Gastroesophageal sphincter (tissue), 4 donors: Measurements from ENCODE around the gene WASF3. TPM values are rescaled to one million over a fixed set of nuclear protein-coding genes. Genes with fewer than 3 reads are reported as not detected.

Experiments used
- ATAC-seq: fragments of 150-250 bp; one replicate; pipeline ENCODE4 v1.9.1; 2016; ENCODE audit warnings: mild to moderate bottlenecking, moderate library complexity
- H3K27ac ChIP-seq, 4 donors: fragments of 200-600 bp; sonication (generic) in 3 of 4; 1 replicate in 3 of 4; 2 replicates in 1 of 4; pipeline ENCODE4 v1.5.1; 2016 to 2019
- H3K27me3 ChIP-seq: fragments of 200-600 bp; sonication (generic); one replicate; pipeline ENCODE4 v1.5.1; 2019
- H3K36me3 ChIP-seq, 2 donors: fragments of 200-600 bp; sonication (generic); one replicate each; pipeline ENCODE4 v1.5.1; 2019; ENCODE audit warnings: control low read depth in 1 of 2
- H3K4me1 ChIP-seq, 3 donors: fragments of 200-600 bp; sonication (generic); 1 replicate in 2 of 3; 2 replicates in 1 of 3; pipeline ENCODE4 v1.5.1; 2016 to 2019; ENCODE audit warnings: control low read depth in 2 of 3
- H3K4me3 ChIP-seq, 2 donors: fragments of 200-600 bp; sonication (generic); one replicate each; pipeline ENCODE4 v1.5.1; 2019; ENCODE audit warnings: mild to moderate bottlenecking in 1 of 2, moderate library complexity in 1 of 2
- H3K9me3 ChIP-seq, 3 donors: fragments of 200-600 bp; sonication (generic); one replicate each; pipeline ENCODE4 v1.5.1; 2017 to 2019; ENCODE audit warnings: control low read depth in 2 of 3
- CTCF ChIP-seq, 4 experiments: fragments of 200-600 bp in 2 of 4; fragments of 450-650 bp in 2 of 4; sonication (generic) in 1 of 4; IDR thresholded peaks; one replicate each; pipeline ENCODE4 v1.5.1; 2017 to 2019; ENCODE audit warnings: antibody characterized with exemption in 4 of 4, mild to moderate bottlenecking in 2 of 4, moderate library complexity in 2 of 4
- EP300 ChIP-seq: sonication (generic); formaldehyde crosslinking; IDR thresholded peaks from one replicate; pipeline ENCODE4 v1.6.1; 2017; ENCODE audit warnings: antibody characterized with exemption, mild to moderate bottlenecking
- POLR2A ChIP-seq, 2 donors: fragments of 450-650 bp; IDR thresholded peaks; one replicate each; pipeline ENCODE4 v1.6.1; 2017; ENCODE audit warnings: antibody characterized with exemption in 2 of 2, mild to moderate bottlenecking in 2 of 2, moderate library complexity in 1 of 2
- POLR2AphosphoS5 ChIP-seq: sonication (generic); formaldehyde crosslinking; IDR thresholded peaks from one replicate; pipeline ENCODE4 v1.6.1; 2017; ENCODE audit warnings: antibody characterized with exemption
- WGBS, 2 donors: methylation state at CpG; one replicate each; pipeline ENCODE4 v1.1.5; 2018; ENCODE audit warnings: low coverage in 1 of 2; 5-methylcytosine and 5-hydroxymethylcytosine counted together
- total RNA-seq, 4 donors: library from RNA; depleted of rRNA; stranded (reverse); fragments of >200 nt; gene quantifications; one replicate each; pipeline ENCODE4 v1.1.0, GENCODE V29; 2016

WASF3 gene
- total RNA-seq, 4 donors from 2014 or later = 13.7 to 19.0 (median 18.7) TPM

DNA sequence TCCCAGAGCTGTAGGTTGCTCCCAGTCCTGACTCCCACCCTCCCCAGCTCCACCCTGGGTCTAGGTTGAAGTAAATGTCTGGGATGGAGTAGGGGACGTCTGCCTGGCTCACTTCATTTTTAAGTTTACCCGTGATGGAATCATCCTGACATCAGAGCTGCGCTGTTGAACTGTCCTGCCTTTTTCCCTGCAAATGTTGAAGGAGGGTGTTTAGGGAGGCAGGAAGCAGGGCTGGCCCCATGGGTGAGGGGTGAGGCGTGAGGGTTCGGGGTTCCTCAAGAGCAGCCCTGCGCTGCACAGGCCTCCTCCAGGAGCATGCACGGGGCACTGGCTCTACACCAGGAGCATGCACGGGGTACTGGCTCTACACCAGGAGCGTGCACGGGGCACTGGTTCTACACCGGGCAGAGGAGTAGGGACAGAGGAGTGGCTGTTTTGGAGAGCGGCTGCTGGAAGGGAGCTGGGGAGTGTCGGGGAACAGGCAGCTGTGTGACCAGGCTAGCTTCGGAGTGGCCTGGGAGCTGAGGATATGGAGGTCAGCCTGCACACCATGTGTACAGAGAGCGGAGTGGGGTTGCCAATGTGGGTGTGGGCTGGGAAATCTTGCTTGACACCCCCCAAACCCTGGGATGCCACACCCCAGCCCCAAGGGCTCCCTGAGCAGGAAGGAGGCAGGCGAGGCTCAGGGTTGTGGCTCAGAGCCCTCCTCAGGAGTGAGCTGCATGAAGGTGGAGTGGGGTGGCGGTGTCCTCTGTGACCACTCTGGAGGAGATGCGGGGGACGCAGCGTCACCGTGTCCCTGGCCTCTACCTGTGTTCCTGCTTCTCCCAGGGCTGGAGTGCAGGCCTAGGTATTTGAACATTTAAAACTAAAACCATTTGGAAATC, 139.8 kb downstream of the WASF3 start:
- no peak for ATAC-seq
- 87 to 90% methylated on average over 2 to 12 of the region's 21 CpGs for WGBS, 2 donors
- TF ChIP-seq POLR2A (IDR thresholded peaks at IDR 0.05) (no peak), CTCF (IDR thresholded peaks at IDR 0.05) (no peak), POLR2AphosphoS5 (no peak), EP300 (no peak)

GRCh38 chr13:26698392-26699196, 141.1 kb downstream of the WASF3 start:
- 12 to 20% methylated on average over 19 to 24 of the region's 29 CpGs for WGBS, 2 donors
- H3K4me3 ChIP-seq = peak overlapping the region in 1 of 2 donors; percentile 16

More for the DNA sequence above, 139.8 kb downstream of the WASF3 start:
- Histone ChIP-seq H3K4me1 (peaks cover 0 to 4% (median 0%) of the 10 kb centered on the region in 3 donors), H3K27me3 (no peaks in the 10 kb centered on the region), H3K27ac (no peak overlapping the region), H3K9me3 (no peaks in the 10 kb centered on the region), H3K4me3 (no peak overlapping the region), H3K36me3 (no peaks in the 10 kb centered on the region)

DNA sequence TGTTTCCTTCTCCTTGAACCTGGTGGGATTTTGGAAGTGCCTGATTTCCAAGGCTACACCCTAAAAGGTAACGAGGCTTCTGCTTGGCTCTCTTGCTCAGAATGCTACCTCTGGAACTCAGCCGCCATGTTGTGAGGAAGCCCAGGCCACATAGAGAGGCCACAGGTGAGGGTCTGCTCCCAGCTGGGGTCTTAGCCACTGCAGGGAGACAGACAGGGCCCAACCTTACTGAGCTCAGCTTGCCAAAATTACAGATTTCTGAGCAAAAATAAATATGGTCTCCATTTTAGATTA, 141.7 kb downstream of the WASF3 start:
- WGBS, 2 donors = 100% methylated on average over 1 of the region's 2 CpGs; no CpG with 5 or more reads in 1 of the 2 donors
- TF ChIP-seq CTCF (IDR thresholded peaks at IDR 0.05) (no peak), POLR2A (IDR thresholded peaks at IDR 0.05) (no peak), POLR2AphosphoS5 (no peak), EP300 (no peak)
- no peak for ATAC-seq
- H3K27me3 ChIP-seq = no peaks in the 10 kb centered on the region
- peaks cover 0 to 4% (median 0%) of the 10 kb centered on the region in 3 donors for H3K4me1 ChIP-seq
- no peak overlapping the region for H3K4me3 ChIP-seq
- no peaks in the 10 kb centered on the region for H3K36me3 ChIP-seq
- H3K27ac ChIP-seq = no peak overlapping the region
- H3K9me3 ChIP-seq = no peaks in the 10 kb centered on the region

More at GRCh38 chr13:26698392-26699196, 141.1 kb downstream of the WASF3 start:
- Histone ChIP-seq H3K27ac (no peak overlapping the region), H3K27me3 (no peaks in the 10 kb centered on the region), H3K4me1 (peaks cover 0 to 4% (median 0%) of the 10 kb centered on the region in 3 donors), H3K9me3 (no peaks in the 10 kb centered on the region), H3K36me3 (no peaks in the 10 kb centered on the region)
- TF ChIP-seq CTCF (IDR thresholded peaks at IDR 0.05) (peak; percentile 94 to 98 (median 96)), POLR2AphosphoS5 (no peak)
- peak; percentile 89 for ATAC-seq

DNA sequence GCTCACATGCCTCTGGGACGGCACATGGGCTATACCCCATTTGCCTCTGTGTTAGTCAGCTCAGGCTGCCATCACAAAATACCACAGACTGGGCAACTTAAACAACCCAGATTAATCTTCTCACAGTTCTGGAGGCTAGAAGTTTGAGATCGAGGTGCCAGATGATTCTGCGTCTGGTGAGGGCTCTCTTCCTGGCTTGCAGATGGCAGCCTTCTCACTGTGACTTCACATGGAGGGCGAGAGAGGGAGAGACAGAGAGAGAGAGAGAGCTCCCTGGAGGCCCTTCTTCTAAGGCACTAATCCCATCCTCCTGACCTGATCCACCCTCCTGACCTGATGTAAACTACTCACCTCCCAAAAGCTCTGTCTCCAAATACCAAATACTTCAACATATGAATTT, 148.1 kb downstream of the WASF3 start:
- no peaks in the 10 kb centered on the region for H3K36me3 ChIP-seq
- peaks cover 5% of the 10 kb centered on the region for H3K27me3 ChIP-seq
- 81% methylated on average over 4 of the region's 4 CpGs; no CpG with 5 or more reads in 1 of the 2 donors for WGBS, 2 donors
- no peak for ATAC-seq
- H3K4me3 ChIP-seq = no peak overlapping the region
- H3K27ac ChIP-seq = no peak overlapping the region
- H3K9me3 ChIP-seq = no peaks in the 10 kb centered on the region
- H3K4me1 ChIP-seq = no peaks in the 10 kb centered on the region
- TF ChIP-seq POLR2AphosphoS5 (no peak), POLR2A (IDR thresholded peaks at IDR 0.05) (no peak), EP300 (no peak), CTCF (IDR thresholded peaks at IDR 0.05) (no peak)
